Pons (tissue), 1 donor: Measurements from ENCODE around the gene FXN.
"Not testable (repeated sequence)": the region's sequence is repeated elsewhere in the genome, so short reads cannot be mapped to it uniquely, and the experiment has no call there.

ENCODE experiments used
- DNase-seq: peaks from one replicate; pipeline ENCODE4 v3.0.0-alpha.2; 2016; ENCODE audit warnings: low spot score

The FXN gene

DNA sequence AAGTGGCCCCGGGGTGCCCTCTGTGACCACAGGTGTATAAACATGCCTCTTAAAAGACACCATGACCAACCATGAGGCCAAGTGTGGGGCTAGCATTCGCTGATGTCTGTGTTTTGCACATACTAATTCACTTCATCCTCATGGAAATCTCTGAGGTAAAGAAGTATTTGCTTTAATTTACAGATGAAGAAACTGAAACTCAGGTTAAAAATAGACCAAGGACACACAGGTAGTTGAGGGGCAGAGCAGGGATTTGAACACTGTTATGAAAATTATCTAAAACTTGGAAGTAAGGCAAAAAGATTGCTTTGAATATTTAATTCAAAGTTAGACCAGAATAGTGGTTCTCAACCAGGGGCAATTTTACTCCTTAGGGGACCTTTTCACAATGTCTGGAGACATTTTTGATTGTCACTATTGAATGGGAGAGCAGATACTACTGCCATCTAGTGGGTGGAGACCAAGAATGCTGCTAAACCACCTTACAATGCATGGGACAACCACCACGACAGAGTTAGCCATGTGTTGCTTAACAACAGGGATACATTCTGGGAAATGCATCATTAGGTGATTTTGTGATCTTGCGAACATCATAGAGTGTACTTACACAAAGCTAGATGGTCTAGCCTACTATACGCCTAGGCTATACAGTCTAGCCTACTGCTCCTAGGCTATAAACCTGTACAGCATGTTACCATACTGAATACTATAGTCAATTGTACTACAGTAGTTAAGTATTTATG, 8.0 kb upstream of the FXN start:
- peak; percentile 71 for DNase-seq

- no peak for DNase-seq
Measured at GRCh38 chr9:69028754-69029153, 6.8 kb upstream of the FXN start.

DNA sequence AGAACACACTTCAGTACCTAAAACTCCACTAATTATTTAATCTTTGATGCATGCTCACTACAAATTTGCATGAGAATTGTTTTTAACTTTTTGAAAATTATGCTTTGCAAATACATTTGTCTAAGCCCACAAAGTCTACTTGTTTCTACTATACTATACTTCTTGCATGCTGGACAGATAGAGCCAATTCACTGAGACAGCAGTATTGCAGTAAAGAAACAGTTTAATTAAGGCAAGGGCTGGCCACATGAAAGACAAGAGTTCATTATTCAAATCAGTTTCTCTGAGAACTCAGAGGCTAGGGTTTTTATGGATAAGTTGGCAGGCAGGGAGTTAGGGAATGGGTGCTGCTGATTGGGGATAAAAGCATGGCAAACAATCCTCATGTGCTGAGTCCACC, 6.0 kb upstream of the FXN start:
- DNase-seq, result no peak

- DNase-seq, result no peak
Measured at GRCh38 chr9:69030851-69031645, 4.5 kb upstream of the FXN start.

DNA sequence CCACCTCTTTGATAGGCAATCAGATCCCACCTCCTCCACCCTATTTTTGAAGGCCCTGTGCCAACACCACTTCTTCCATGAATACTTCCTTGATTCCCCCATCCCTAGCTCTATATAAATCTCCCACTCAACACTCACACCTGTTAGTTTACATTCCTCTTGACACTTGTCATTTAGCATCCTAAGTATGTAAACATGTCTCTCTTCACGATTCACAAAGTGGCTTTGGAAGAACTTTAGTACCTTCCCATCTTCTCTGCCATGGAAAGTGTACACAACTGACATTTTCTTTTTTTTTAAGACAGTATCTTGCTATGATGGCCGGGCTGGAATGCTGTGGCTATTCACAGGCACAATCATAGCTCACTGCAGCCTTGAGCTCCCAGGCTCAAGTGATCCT, 1.5 kb upstream of the FXN start:
- no peak for DNase-seq

DNA sequence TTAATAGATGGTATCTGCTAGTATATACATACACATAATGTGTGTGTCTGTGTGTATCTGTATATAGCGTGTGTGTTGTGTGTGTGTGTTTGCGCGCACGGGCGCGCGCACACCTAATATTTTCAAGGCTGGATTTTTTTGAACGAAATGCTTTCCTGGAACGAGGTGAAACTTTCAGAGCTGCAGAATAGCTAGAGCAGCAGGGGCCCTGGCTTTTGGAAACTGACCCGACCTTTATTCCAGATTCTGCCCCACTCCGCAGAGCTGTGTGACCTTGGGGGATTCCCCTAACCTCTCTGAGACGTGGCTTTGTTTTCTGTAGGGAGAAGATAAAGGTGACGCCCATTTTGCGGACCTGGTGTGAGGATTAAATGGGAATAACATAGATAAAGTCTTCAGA, 757 bp downstream of the FXN start:
- DNase-seq, result peak; percentile 17

GRCh38 chr9:69036799-69037198, 1.2 kb downstream of the FXN start:
- DNase-seq, result no peak

DNA sequence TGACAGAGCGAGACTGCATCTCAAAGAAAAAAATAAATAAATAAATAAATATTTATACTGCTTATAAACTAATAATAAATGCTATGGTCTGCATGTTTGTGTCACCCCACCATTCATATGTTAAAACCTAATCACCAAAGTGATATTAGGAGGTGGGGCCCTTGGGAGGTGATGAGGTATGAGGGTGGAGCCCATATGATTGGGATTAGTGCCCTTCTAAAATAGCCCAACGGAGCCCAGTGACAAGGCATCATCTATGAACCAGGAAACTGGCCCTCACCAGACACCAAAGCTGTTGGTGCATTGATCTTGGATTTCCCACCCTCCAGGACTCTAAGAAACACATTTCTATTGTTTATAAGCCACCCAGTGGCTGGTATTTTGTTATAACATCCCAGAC, 5.1 kb downstream of the FXN start:
- no peak for DNase-seq

- no peak for DNase-seq
Measured at GRCh38 chr9:69044240-69045219, 9.0 kb downstream of the FXN start.

- no peak for DNase-seq
Measured at GRCh38 chr9:69045821-69046220, 10.3 kb downstream of the FXN start.

DNA sequence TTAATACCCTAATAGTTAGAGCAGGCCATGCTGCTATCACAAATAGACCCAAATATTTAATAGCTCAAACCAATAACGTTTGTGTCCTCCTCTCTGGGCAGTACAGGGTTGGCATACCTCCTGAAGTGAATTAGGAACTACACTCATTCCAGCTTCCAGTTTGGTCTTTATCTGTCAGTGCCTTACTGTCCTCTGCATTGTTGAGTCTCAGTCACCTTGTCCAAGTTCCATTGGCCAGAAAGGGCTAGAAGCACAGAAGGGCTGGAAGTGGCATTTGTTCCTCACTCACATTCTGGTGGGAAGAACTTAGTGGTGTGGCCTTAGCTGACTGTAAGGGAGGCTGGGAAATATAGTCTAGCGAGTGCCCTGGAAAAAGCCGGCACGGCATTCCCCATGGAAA, 11.2 kb downstream of the FXN start:
- DNase-seq, result no peak

DNA sequence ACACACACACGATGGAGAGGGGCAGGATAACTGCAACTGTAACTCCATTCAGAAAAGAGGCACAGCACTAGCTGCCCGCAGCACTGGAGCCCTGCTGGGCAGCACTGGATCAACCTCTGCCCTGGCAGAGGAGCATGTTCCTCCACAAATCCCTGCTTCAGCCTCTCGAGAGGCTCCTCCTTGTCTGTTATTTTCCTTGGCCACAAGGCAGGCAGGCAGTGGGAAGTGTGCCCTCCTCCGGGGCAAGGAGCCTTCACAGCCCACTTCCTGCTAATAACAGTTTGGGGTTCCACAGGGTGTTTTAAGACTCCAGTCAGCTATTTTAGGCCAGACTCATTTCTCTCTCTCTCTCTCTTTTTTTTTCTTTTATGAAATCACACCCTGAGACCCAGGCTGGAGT, 11.8 kb downstream of the FXN start:
- no peak for DNase-seq

- DNase-seq, result no peak
Measured at GRCh38 chr9:69049094-69049493, 13.5 kb downstream of the FXN start.

GRCh38 chr9:69050936-69051335, 15.4 kb downstream of the FXN start:
- DNase-seq, result not testable (repeated sequence)

DNA sequence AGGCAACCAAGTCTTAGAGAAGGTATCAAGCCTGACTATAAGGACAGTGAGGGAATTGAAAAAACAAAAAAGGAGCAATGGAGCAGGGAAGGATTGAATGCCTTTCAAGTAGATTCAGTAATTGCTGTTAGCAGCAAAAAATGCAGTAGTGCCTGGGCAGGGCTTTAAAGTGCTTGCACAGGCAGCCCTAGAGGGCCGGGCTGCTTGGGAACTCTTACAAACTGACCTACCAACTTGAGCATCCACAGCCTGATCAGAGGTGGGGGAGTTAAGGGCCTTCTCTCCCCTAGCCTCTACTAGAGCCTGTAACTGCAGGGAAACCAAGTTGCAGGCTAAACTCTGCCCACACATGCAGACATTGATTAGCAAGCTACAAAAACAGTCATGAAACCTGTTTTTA, 19.4 kb downstream of the FXN start:
- DNase-seq, result no peak

DNA sequence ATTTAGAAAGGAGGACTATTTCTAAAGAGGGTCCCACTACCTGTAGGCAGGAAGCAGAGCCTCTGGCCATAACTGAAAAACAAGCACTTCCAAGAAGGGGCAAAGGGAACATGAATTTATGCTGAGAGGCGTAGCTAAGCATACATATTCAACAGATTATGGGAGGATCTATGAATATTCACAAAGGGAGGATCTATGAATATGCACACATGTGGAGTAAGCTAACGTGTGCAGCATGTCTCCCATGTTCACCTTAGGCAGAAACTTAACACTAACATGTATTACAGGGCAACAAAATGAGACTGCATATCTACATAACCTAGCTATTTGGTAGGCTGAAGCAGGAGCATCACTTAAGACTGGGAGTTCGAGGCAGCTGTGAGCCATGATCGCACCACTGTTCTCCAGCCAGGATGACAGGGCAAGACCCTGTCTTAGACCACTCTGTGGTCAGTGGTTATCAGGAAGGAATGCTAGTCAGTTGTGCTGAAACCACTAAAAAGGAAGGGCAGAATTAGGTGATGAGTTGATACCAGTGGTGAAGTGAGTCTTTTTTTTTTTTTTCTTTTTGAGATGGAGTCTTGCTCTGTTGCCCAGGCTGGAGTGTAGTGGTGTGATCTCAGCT, 20.8 kb downstream of the FXN start:
- no peak for DNase-seq

- no peak for DNase-seq
Measured at GRCh38 chr9:69058101-69058500, 22.5 kb downstream of the FXN start.

DNA sequence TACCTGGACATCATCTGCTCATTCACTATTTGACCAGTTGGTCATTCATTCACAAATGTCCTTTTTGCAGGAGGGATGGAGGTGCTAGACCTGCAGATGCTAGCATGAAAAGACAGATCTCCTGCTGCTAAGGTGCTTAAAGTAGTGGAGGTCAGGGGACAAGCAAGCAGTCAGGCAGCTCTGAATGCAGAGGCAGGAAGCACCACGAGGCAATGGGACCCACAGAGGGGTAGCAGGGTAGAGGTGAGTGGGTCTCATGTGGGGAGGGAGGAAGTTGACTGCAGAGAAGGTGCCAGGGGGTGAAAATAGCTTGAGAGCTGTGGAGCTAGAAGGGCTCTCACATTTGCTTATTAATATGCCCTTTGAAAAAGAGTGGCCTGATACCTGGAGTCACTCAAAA, 25.2 kb downstream of the FXN start:
- DNase-seq, result no peak

DNA sequence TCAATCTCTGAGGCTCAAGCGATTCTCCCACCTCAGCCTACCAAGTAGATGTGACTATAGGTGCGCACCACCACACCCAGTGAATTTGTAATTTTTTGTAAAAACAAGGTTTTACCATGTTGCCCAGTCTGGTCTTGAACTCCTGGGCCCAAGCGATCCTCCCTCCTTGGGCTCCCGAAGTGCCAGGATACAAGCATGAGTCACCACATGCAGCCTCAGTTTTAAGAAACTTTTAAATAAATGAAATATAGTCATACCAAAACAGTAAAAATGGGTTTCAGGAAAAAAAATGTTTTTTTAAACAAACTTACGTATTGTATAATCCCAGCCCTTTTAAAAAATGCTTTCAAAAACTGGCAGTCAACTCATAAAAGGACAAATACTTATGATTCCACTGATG, 26.6 kb downstream of the FXN start:
- DNase-seq, result no peak

GRCh38 chr9:69063839-69064238, 28.3 kb downstream of the FXN start:
- no peak for DNase-seq

- DNase-seq, result no peak
Measured at GRCh38 chr9:69065660-69066059, 30.1 kb downstream of the FXN start.

DNA sequence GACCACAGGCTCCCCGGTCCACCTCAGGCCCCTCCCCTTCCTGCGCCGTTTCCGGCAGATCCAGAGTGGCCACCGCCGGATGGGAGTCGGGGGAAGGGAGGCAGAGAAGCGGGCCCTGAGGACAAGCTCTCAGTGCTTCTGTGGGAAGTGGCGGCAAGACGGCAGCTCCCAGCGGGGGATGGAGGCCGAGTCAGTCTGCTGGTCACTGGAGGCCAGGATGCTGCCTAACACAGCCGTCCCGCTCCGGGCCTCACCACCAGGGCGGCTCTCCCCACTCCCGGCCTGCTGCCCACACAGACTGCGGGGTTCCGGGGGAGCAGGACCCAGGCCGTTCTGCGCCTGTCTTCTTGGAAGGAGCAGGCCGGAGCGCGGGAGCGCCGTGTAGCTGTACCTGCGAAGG, 31.4 kb downstream of the FXN start:
- DNase-seq, result no peak
